ENCODE measurements around the gene EDAR. TPM values are rescaled to one million over a fixed set of nuclear protein-coding genes. Genes with fewer than 3 reads are reported as not detected.

Gene EDAR
- total and polyA plus RNA-seq, 9 of the 15 experiments (the other 6 are each of a cell fraction or from before 2014, with no cell fraction given) = 0.01 TPM; not detected in 8

- TF ChIP-seq MGA (IDR thresholded peaks at IDR 0.05) (no peak), BCL6 (CRISPR knock-in tag; IDR thresholded peaks at IDR 0.05) (no peak), RNF2 (IDR thresholded peaks at IDR 0.05) (no peak), ETV6 (IDR thresholded peaks at IDR 0.05; ENCODE audit: borderline replicate concordance in 1 of 2, low read depth in 2 of 2, low read length in 1 of 2) (no peak), ETV6 (CRISPR knock-in tag; IDR thresholded peaks at IDR 0.05; ENCODE audit: borderline replicate concordance) (no peak)
Measured at GRCh38 chr2:108920686-108921085, 68.3 kb downstream of the EDAR start (continued).

Measured in K562 (cell line).